Keratinocyte (primary cell): ENCODE data around the gene FAM170B. TPM values are rescaled to one million over a fixed set of nuclear protein-coding genes. Genes with fewer than 3 reads are reported as not detected.

Experiments used
- DNase-seq: peaks from one replicate; pipeline ENCODE4 v3.0.0-alpha.2; 2011; ENCODE audit warnings: low read depth, missing footprints, low spot score
- FAIRE-seq: peaks from 2 replicates; lab custom pipeline; 2011; peaks lifted over from hg19 to GRCh38; lab: Jason Lieb, UNC
- H2AFZ ChIP-seq: 2 replicates; pipeline ENCODE4 v1.6.0; 2012; ENCODE audit warnings: low read length, control low read depth, inconsistent platforms; ENCODE audit not compliant: control insufficient read depth
- H3K27ac ChIP-seq: 2 replicates; pipeline ENCODE4 v1.5.1; 2011; ENCODE audit warnings: low read length; ENCODE audit not compliant: control insufficient read depth, insufficient read depth
- H3K27me3 ChIP-seq: 3 replicates; pipeline ENCODE4 v1.6.0; 2011; ENCODE audit warnings: low read length; ENCODE audit not compliant: control insufficient read depth, insufficient read depth; ENCODE audit errors: extremely low read depth
- H3K36me3 ChIP-seq, 2 experiments: 2 replicates in 1 of 2; 3 replicates in 1 of 2; pipeline ENCODE4 v1.5.1; 2011; ENCODE audit warnings: low read length in 2 of 2, mild to moderate bottlenecking in 1 of 2; ENCODE audit not compliant: control insufficient read depth in 2 of 2, insufficient read depth in 2 of 2; ENCODE audit errors: extremely low read depth in 1 of 2
- H3K4me1 ChIP-seq: 3 replicates; pipeline ENCODE4 v1.5.1; 2011; ENCODE audit warnings: low read length; ENCODE audit not compliant: control insufficient read depth, insufficient read depth; ENCODE audit errors: extremely low read depth
- H3K4me2 ChIP-seq: 3 replicates; pipeline ENCODE4 v1.6.0; 2011; ENCODE audit warnings: low read depth, low read length; ENCODE audit not compliant: control insufficient read depth, insufficient read depth; ENCODE audit errors: extremely low read depth
- H3K4me3 ChIP-seq, 3 experiments: fragments of 200-600 bp in 1 of 3; sonication (generic) in 1 of 3; 2 replicates in 2 of 3; 3 replicates in 1 of 3; pipeline ENCODE4 v1.5.1; 2011 to 2016; ENCODE audit warnings: low read length in 3 of 3, mild to moderate bottlenecking in 3 of 3, control low read depth in 2 of 3, inconsistent platforms in 1 of 3, low read depth in 1 of 3, mixed read lengths in 1 of 3, mixed run types in 1 of 3, moderate library complexity in 1 of 3; ENCODE audit not compliant: control insufficient read depth in 2 of 3, insufficient read depth in 2 of 3; ENCODE audit errors: extremely low read depth in 1 of 3
- H3K79me2 ChIP-seq: 2 replicates; pipeline ENCODE4 v1.6.0; 2012; ENCODE audit warnings: low read length; ENCODE audit not compliant: control insufficient read depth, insufficient read depth
- H3K9ac ChIP-seq: 3 replicates; pipeline ENCODE4 v1.6.0; 2011; ENCODE audit warnings: low read length; ENCODE audit not compliant: control insufficient read depth, insufficient read depth; ENCODE audit errors: extremely low read depth
- H3K9me1 ChIP-seq: 3 replicates; pipeline ENCODE4 v1.6.0; 2011; ENCODE audit warnings: low read length; ENCODE audit not compliant: control insufficient read depth, insufficient read depth; ENCODE audit errors: extremely low read depth
- H3K9me3 ChIP-seq: 2 replicates; pipeline ENCODE4 v1.5.1; 2012; ENCODE audit warnings: low read depth, low read length; ENCODE audit not compliant: control insufficient read depth
- H4K20me1 ChIP-seq: 3 replicates; pipeline ENCODE4 v1.6.0; 2011; ENCODE audit warnings: low read length; ENCODE audit not compliant: control insufficient read depth, insufficient read depth; ENCODE audit errors: extremely low read depth
- EZH2 ChIP-seq: IDR thresholded peaks from one replicate; pipeline ENCODE4 v1.6.1; 2012; ENCODE audit warnings: inconsistent platforms, mild to moderate bottlenecking, low read length, moderate library complexity
- dilution Hi-C: fragments of 300-500 bp; cut with MboI; formaldehyde crosslinking; loops from one replicate; pipeline ENCODE4 v1.7.0; 2020; ENCODE audit warnings: low sequenced_read_pairs; ENCODE audit not compliant: extremely low pct_ligation_motif_present
- polyA plus RNA-seq, 5 experiments: library from polyadenylated mRNA; depleted of rRNA in 3 of 5; stranded (reverse) in 3 of 5; stranded (forward) in 1 of 5; unstranded in 1 of 5; fragments of >200 nt; gene quantifications; 1 replicate in 1 of 5; 2 replicates in 3 of 5; 3 replicates in 1 of 5; pipeline versions ENCODE4 v1.2.1 to v1.2.3, GENCODE V29; 2011 to 2012; ENCODE audit warnings: missing spikeins in 2 of 5, low read depth in 1 of 5, low replicate concordance in 1 of 5
- TF ChIP-seq, protein P1 (sequence below), 3 experiments: IDR thresholded peaks in 1 of 3; conservative IDR thresholded peaks in 1 of 3; optimal IDR thresholded peaks in 1 of 3; 2 replicates in 2 of 3; 3 replicates in 1 of 3; pipeline versions ENCODE3 to v1.5.1; 2011; ENCODE audit warnings: low read length in 3 of 3, mild to moderate bottlenecking in 3 of 3, moderate library complexity in 2 of 3, control low read depth in 1 of 3, inconsistent platforms in 1 of 3; ENCODE audit not compliant: insufficient read depth in 2 of 3; ENCODE audit errors: extremely low read depth in 1 of 3

FAM170B gene
- polyA plus RNA-seq, 1 donor (not counting 4 experiments of a cell fraction or from before 2014, with no cell fraction given) = not detected

DNA sequence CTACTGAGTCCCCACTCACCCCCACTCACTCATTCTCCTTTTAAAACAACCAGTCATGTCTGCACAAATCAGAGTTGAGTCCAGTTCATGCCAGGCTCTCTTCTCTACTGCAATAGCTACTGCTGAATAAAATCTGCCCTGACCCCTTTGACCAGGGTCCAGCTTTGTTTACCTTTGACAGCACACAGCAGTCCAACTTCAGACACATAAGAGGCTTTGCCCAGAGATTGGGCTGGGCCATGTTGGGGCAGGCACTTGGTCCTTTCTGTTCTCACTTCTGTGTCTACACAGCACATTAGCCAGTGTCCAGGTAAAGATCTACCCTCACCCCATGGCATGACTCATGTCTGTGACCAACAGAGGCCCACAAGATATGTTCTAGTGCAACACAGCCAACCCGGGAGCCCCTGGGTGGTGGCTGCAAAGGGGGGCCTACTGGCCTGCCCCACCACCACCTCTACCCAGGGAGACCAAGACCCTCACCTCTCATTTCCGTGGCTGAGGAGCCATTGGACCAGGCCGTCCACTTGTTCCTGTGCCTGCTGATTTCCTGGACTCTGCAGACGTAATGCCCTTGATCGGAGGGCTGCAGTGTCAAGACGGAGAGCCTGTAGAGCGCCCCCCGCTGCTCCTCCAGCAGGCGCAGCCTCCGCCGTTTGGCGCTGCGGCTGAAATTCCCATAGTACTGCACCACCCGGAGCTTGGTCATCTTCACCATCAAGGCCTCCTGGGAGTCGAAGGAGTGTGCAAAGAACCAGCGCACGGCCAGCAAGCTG, 26.5 kb downstream of the FAM170B start:
- dilution Hi-C loops = no loop called here
- no peak overlapping the region for H3K4me2 ChIP-seq
- no peak for FAIRE-seq
- H3K9me1 ChIP-seq = no peaks in the 10 kb centered on the region
- no peak overlapping the region for H2AFZ ChIP-seq
- no peaks in the 10 kb centered on the region for H4K20me1 ChIP-seq
- H3K9ac ChIP-seq = no peak overlapping the region
- H3K4me3 ChIP-seq = no peak overlapping the region
- no peaks in the 10 kb centered on the region for H3K9me3 ChIP-seq
- DNase-seq = no peak
- H3K27ac ChIP-seq = no peak overlapping the region
- H3K27me3 ChIP-seq = peaks cover 1% of the 10 kb centered on the region
- no peaks in the 10 kb centered on the region for H3K36me3 ChIP-seq
- TF ChIP-seq, protein P1, sequence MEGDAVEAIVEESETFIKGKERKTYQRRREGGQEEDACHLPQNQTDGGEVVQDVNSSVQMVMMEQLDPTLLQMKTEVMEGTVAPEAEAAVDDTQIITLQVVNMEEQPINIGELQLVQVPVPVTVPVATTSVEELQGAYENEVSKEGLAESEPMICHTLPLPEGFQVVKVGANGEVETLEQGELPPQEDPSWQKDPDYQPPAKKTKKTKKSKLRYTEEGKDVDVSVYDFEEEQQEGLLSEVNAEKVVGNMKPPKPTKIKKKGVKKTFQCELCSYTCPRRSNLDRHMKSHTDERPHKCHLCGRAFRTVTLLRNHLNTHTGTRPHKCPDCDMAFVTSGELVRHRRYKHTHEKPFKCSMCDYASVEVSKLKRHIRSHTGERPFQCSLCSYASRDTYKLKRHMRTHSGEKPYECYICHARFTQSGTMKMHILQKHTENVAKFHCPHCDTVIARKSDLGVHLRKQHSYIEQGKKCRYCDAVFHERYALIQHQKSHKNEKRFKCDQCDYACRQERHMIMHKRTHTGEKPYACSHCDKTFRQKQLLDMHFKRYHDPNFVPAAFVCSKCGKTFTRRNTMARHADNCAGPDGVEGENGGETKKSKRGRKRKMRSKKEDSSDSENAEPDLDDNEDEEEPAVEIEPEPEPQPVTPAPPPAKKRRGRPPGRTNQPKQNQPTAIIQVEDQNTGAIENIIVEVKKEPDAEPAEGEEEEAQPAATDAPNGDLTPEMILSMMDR (optimal IDR thresholded peaks at IDR 0.05 in 1 of 3, IDR thresholded peaks at IDR 0.05 in 1 of 3, conservative IDR thresholded peaks at IDR 0.05 in 1 of 3; ENCODE audit: extremely low read depth in 1 of 3, insufficient read depth in 2 of 3, low read length in 3 of 3) = no peak
- TF ChIP-seq EZH2 = no peak
- H3K4me1 ChIP-seq = no peaks in the 10 kb centered on the region
- no peaks in the 10 kb centered on the region for H3K79me2 ChIP-seq

DNA sequence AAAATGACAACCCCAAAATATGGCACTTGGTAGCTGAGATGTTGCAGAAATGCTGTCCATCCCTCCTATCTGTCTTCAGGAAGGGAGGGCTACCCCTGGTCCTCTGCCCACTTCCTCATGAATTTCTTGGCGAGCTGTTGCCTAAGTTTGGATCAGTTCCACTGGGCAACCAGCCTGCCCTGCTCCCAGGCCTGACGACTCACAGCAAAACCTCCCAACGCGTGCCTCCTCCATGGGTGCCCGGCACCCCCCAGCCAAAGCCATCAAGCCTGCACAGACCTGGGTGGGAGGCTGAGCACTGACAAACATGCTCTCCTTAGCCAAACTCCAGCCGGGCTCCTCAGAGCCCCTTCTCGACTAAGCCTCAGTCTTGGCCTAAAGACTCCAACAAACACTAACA, 27.4 kb downstream of the FAM170B start:
- no peak for FAIRE-seq
- dilution Hi-C loops = no loop called here
- no peak for TF ChIP-seq EZH2
- TF ChIP-seq, protein P1 (optimal IDR thresholded peaks at IDR 0.05 in 1 of 3, IDR thresholded peaks at IDR 0.05 in 1 of 3, conservative IDR thresholded peaks at IDR 0.05 in 1 of 3; ENCODE audit: extremely low read depth in 1 of 3, insufficient read depth in 2 of 3, low read length in 3 of 3) = no peak

More for the DNA sequence above, 27.4 kb downstream of the FAM170B start:
- DNase-seq = no peak
- Histone ChIP-seq H3K79me2 (no peaks in the 10 kb centered on the region), H4K20me1 (no peaks in the 10 kb centered on the region), H3K9me1 (no peaks in the 10 kb centered on the region), H3K27ac (no peak overlapping the region), H3K27me3 (no peaks in the 10 kb centered on the region), H3K9me3 (no peaks in the 10 kb centered on the region), H3K4me3 (no peak overlapping the region), H3K4me1 (no peaks in the 10 kb centered on the region), H3K9ac (no peak overlapping the region), H3K36me3 (no peaks in the 10 kb centered on the region), H3K4me2 (no peak overlapping the region), H2AFZ (no peak overlapping the region)
